Panc1 (cell line): ENCODE data around the gene COPZ2. TPM values are rescaled to one million over a fixed set of nuclear protein-coding genes. Genes with fewer than 3 reads are reported as not detected.

Experiments
- ATAC-seq: fragments of 200-7000 bp; cut with Tn5 transposase; 2 replicates; pipeline ENCODE4 v1.9.1; 2020; ENCODE audit warnings: mild to moderate bottlenecking, moderate library complexity
- Bru-seq: library from RNA; stranded (reverse); fragments of 400-500 nt; gene quantifications from one replicate; lab custom pipeline; 2021; lab: Mats Ljungman, UMichigan
- BruChase-seq, 2 experiments: library from RNA; stranded (reverse); fragments of 400-500 nt; gene quantifications; one replicate each; lab custom pipeline; 2021; lab: Mats Ljungman, UMichigan
- BruUV-seq: library from RNA; stranded (reverse); fragments of 400-500 nt; replicated peaks from 2 replicates; lab custom pipeline; 2021; lab: Mats Ljungman, UMichigan
- CTCF ChIA-PET: fragments of 300-600 bp; sonication (Branson Sonifier 250); formaldehyde crosslinking; loops from one replicate; lab custom pipeline; 2022; ENCODE audit warnings: antibody characterized with exemption; lab: Charles Lee
- POLR2A ChIA-PET: fragments of 300-600 bp; sonication (Branson Sonifier 250); formaldehyde crosslinking; loops from one replicate; lab custom pipeline; 2022; ENCODE audit warnings: antibody characterized with exemption; lab: Charles Lee
- DNase-seq: peaks from one replicate; pipeline ENCODE4 v3.0.0-alpha.2; 2010; ENCODE audit warnings: low read depth, low spot score
- H3K27ac ChIP-seq: 2 replicates; pipeline ENCODE4 v1.5.1; 2011; ENCODE audit warnings: mild to moderate bottlenecking, low read length, inconsistent platforms
- H3K27me3 ChIP-seq: fragments of 200-500 bp; sonication (Bioruptor generic); 2 replicates; pipeline ENCODE4 v1.6.0; 2014; ENCODE audit warnings: low read length, inconsistent platforms; ENCODE audit not compliant: control insufficient read depth, insufficient read depth
- H3K36me3 ChIP-seq: fragments of 200-500 bp; sonication (Bioruptor generic); 2 replicates; pipeline ENCODE4 v1.5.1; 2014; ENCODE audit warnings: inconsistent platforms, mild to moderate bottlenecking, low read length, moderate library complexity; ENCODE audit not compliant: control insufficient read depth, insufficient read depth
- H3K4me1 ChIP-seq: 2 replicates; pipeline ENCODE4 v1.5.1; 2011; ENCODE audit warnings: inconsistent platforms, mild to moderate bottlenecking, low read length, moderate library complexity; ENCODE audit not compliant: control insufficient read depth, insufficient read depth
- H3K4me3 ChIP-seq, 2 experiments: 2 replicates each; pipeline ENCODE4 v1.5.1; 2011 to 2012; ENCODE audit warnings: low read depth in 2 of 2, low read length in 2 of 2, mild to moderate bottlenecking in 2 of 2, inconsistent platforms in 1 of 2, moderate library complexity in 1 of 2
- H3K9me3 ChIP-seq: fragments of 200-500 bp; sonication (Bioruptor generic); 2 replicates; pipeline ENCODE4 v1.5.1; 2014; ENCODE audit warnings: low read depth, mild to moderate bottlenecking, inconsistent platforms, low read length, moderate library complexity; ENCODE audit not compliant: control insufficient read depth, insufficient read depth
- POLR2AphosphoS5 ChIP-seq: IDR thresholded peaks from 2 replicates; pipeline ENCODE4 v1.6.1; 2012; ENCODE audit warnings: mild to moderate bottlenecking, low read depth, low read length, moderate library complexity
- SIN3A ChIP-seq: IDR thresholded peaks from 2 replicates; pipeline ENCODE4 v1.6.1; 2012; ENCODE audit warnings: low read depth, mild to moderate bottlenecking, low read length, moderate library complexity, borderline replicate concordance; ENCODE audit not compliant: insufficient read depth
- TCF7L2 ChIP-seq: IDR thresholded peaks from 2 replicates; pipeline ENCODE4 v1.6.1; 2011; ENCODE audit warnings: mild to moderate bottlenecking, low read depth, low read length, inconsistent platforms
- in situ Hi-C: cut with HindIII; loops from 2 replicates; pipeline ENCODE4 v1.10.0; 2016; ENCODE audit warnings: low sequenced_read_pairs, low pct_unique_long_range_greater_than_20kb
- intact Hi-C: fragments of 100-400 bp; cut with micrococcal nuclease; formaldehyde crosslinking; loops from one replicate; pipeline ENCODE4 v1.10.0; 2022; ENCODE audit not compliant: unreplicated experiment
- long read RNA-seq: library from polyadenylated mRNA; unstranded; transcript quantifications from one replicate; pipeline ENCODE4 v2.0.0, GENCODE V29; 2021; ENCODE audit not compliant: unreplicated experiment
- polyA plus RNA-seq: library from polyadenylated mRNA; unstranded; fragments of >200 nt; gene quantifications from one replicate; pipeline ENCODE4 v1.2.1, GENCODE V29; 2012; ENCODE audit warnings: missing spikeins; ENCODE audit not compliant: insufficient read length
- total RNA-seq: library from RNA; stranded (reverse); gene quantifications from one replicate; pipeline ENCODE4 v1.2.1, GENCODE V29; 2021; ENCODE audit not compliant: unreplicated experiment
- TF ChIP-seq, protein P1 (sequence below): fragments of 450-650 bp; IDR thresholded peaks from 2 replicates; pipeline ENCODE4 v1.5.1; 2017; ENCODE audit warnings: mild to moderate bottlenecking
- TF ChIP-seq, protein P2 (sequence below), 2 experiments: IDR thresholded peaks; 2 replicates each; pipeline ENCODE4 v1.6.1; 2011 to 2012; ENCODE audit warnings: low read depth in 2 of 2, control low read depth in 1 of 2, low read length in 1 of 2, mild to moderate bottlenecking in 1 of 2, moderate library complexity in 1 of 2; ENCODE audit not compliant: insufficient read depth in 1 of 2

The COPZ2 gene, protein sequence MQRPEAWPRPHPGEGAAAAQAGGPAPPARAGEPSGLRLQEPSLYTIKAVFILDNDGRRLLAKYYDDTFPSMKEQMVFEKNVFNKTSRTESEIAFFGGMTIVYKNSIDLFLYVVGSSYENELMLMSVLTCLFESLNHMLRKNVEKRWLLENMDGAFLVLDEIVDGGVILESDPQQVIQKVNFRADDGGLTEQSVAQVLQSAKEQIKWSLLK
- total RNA-seq, result 5.4 TPM
- 5.3 TPM for polyA plus RNA-seq
- percentile 38 among the genes with signal in this experiment for Bru-seq, nascent RNA
- BruChase-seq, experiment 1, labeled RNA remaining after a 2-hour chase, result percentile 38 among the genes with signal in this experiment
- BruChase-seq, experiment 2, labeled RNA remaining after a 6-hour chase, result percentile 31 among the genes with signal in this experiment
- long read RNA-seq, partial matches to known transcripts, result 0 of 7 reads
- long read RNA-seq, other reads (novel, unspliced or antisense), result 4 of 7 reads

DNA sequence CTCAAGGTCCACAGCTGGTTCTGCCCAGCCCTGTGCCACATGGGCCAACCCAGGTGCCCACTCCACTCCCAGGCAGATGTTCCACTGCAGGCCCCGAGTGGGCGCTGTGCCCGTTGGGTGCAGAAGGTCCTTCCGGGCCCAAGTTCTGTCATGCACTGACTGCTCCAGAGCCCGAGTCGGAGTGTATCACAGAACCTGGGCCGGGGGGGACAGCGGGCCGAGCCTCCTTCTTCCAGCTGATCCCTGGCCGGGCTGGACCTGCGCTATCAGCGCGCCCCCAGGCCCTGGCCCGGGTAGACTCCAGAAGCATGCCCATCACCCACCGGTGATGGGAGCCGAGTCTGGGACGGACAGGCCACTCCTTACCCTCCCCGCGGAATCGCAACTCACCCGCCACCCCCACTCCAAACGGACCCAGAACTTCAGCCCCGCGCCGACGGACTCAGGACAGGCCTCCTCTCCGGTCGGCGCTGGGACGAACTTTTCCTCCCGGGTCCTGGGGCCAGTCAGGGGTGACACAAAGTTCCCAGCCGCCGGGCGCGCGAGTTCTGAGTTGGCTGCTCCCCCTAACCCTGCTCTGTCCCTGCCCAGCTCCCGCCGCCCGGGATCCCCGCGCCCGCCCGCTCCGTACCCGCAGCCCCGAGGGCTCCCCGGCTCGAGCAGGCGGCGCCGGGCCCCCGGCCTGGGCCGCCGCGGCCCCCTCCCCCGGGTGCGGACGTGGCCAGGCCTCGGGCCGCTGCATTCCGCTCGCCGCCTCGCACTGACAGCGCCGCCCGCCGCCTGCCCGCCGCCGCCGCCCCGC, at the start of gene COPZ2:
COPZ2 (minus strand) TSS at position 762 of the 802 bp plus-strand sequence; CDS start at position 742, 20 bp downstream.
- DNase-seq, result peak; percentile 22

DNA sequence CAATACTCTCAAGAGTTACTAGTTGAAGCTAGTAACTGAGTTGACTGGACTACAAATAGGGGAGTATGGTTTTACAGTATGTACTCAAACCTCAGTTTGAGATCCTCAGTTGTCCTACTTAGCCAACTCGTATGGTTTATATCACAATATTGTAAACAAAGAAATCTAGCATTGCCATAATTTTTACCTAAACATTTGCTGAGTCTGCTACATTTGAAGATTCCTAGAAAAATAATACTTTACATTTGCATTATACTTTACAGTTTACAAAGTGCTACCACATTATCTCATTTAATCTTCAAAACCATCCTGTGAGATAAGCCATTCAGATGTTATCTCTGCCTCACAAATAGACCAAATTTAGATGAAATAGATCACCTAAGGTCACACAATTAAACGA, 47.3 kb upstream of the COPZ2 start:
- intact Hi-C loops (loop anchor here (5.0 kb wide), 1 partner anchor 42 kb away; no protein-coding TSS in a partner anchor), in situ Hi-C loops (no loop called here)
- POLR2A ChIA-PET, result no interaction called here
- Histone ChIP-seq H3K4me1 (peaks cover 14% of the 10 kb centered on the region; the same call in 1 of the 2 replicates), H3K27me3 (no peaks in the 10 kb centered on the region), H3K9me3 (no peaks in the 10 kb centered on the region), H3K27ac (no peak overlapping the region), H3K36me3 (no peaks in the 10 kb centered on the region), H3K4me3 (no peak overlapping the region)
- CTCF ChIA-PET, result interaction anchor here (0.7 kb wide), 1 partner anchor 408 kb away, joined by 3 read pairs; no protein-coding TSS in a partner anchor
- TF ChIP-seq, protein P1, sequence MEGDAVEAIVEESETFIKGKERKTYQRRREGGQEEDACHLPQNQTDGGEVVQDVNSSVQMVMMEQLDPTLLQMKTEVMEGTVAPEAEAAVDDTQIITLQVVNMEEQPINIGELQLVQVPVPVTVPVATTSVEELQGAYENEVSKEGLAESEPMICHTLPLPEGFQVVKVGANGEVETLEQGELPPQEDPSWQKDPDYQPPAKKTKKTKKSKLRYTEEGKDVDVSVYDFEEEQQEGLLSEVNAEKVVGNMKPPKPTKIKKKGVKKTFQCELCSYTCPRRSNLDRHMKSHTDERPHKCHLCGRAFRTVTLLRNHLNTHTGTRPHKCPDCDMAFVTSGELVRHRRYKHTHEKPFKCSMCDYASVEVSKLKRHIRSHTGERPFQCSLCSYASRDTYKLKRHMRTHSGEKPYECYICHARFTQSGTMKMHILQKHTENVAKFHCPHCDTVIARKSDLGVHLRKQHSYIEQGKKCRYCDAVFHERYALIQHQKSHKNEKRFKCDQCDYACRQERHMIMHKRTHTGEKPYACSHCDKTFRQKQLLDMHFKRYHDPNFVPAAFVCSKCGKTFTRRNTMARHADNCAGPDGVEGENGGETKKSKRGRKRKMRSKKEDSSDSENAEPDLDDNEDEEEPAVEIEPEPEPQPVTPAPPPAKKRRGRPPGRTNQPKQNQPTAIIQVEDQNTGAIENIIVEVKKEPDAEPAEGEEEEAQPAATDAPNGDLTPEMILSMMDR, result no peak
- TF ChIP-seq, protein P2, sequence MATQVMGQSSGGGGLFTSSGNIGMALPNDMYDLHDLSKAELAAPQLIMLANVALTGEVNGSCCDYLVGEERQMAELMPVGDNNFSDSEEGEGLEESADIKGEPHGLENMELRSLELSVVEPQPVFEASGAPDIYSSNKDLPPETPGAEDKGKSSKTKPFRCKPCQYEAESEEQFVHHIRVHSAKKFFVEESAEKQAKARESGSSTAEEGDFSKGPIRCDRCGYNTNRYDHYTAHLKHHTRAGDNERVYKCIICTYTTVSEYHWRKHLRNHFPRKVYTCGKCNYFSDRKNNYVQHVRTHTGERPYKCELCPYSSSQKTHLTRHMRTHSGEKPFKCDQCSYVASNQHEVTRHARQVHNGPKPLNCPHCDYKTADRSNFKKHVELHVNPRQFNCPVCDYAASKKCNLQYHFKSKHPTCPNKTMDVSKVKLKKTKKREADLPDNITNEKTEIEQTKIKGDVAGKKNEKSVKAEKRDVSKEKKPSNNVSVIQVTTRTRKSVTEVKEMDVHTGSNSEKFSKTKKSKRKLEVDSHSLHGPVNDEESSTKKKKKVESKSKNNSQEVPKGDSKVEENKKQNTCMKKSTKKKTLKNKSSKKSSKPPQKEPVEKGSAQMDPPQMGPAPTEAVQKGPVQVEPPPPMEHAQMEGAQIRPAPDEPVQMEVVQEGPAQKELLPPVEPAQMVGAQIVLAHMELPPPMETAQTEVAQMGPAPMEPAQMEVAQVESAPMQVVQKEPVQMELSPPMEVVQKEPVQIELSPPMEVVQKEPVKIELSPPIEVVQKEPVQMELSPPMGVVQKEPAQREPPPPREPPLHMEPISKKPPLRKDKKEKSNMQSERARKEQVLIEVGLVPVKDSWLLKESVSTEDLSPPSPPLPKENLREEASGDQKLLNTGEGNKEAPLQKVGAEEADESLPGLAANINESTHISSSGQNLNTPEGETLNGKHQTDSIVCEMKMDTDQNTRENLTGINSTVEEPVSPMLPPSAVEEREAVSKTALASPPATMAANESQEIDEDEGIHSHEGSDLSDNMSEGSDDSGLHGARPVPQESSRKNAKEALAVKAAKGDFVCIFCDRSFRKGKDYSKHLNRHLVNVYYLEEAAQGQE (IDR thresholded peaks at IDR 0.05; ENCODE audit: insufficient read depth in 1 of 2, low read depth in 2 of 2, low read length in 1 of 2), result no peak
- TF ChIP-seq TCF7L2 (no peak), SIN3A (no peak), POLR2AphosphoS5 (no peak)
- ATAC-seq (no peak), DNase-seq (no peak)
- TSS peak; percentile 45 for BruUV-seq

More for the DNA sequence above, at the start of gene COPZ2:
- H3K4me1 ChIP-seq, result peaks cover 11% of the 10 kb centered on the region
- no peaks in the 10 kb centered on the region for H3K36me3 ChIP-seq
- peaks cover 5% of the 10 kb centered on the region; the same call in 1 of the 2 replicates for H3K27me3 ChIP-seq
- peak; percentile 87 for ATAC-seq
- H3K4me3 ChIP-seq, result peak within 1 kb of the TSS; percentile 50 to 67
- H3K27ac ChIP-seq, result peak within 1 kb of the TSS; percentile 25; the same call in 1 of the 2 replicates
- in situ Hi-C loops (no loop called here), intact Hi-C loops (no loop called here)
- ChIA-PET POLR2A (interaction anchor here (0.5 kb wide), 1 partner anchor 122 kb away, joined by 7 read pairs; no protein-coding TSS in a partner anchor), CTCF (interaction anchor here (2.4 kb wide), 1 partner anchor 12 kb away, joined by 7 read pairs; no protein-coding TSS in a partner anchor)
- H3K9me3 ChIP-seq, result no peaks in the 10 kb centered on the region
- no TSS peak for BruUV-seq
- no peak for TF ChIP-seq POLR2AphosphoS5
- TF ChIP-seq, protein P1, result peak; percentile 84
